Measurements from ENCODE around the gene BEGAIN. TPM values are rescaled to one million over a fixed set of nuclear protein-coding genes. Genes with fewer than 3 reads are reported as not detected.

The BEGAIN gene, protein sequence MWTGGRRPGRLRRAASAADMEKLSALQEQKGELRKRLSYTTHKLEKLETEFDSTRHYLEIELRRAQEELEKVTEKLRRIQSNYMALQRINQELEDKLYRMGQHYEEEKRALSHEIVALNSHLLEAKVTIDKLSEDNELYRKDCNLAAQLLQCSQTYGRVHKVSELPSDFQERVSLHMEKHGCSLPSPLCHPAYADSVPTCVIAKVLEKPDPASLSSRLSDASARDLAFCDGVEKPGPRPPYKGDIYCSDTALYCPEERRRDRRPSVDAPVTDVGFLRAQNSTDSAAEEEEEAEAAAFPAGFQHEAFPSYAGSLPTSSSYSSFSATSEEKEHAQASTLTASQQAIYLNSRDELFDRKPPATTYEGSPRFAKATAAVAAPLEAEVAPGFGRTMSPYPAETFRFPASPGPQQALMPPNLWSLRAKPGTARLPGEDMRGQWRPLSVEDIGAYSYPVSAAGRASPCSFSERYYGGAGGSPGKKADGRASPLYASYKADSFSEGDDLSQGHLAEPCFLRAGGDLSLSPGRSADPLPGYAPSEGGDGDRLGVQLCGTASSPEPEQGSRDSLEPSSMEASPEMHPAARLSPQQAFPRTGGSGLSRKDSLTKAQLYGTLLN
- total RNA-seq = 0.87 and 1.9 TPM in 2 replicates

DNA sequence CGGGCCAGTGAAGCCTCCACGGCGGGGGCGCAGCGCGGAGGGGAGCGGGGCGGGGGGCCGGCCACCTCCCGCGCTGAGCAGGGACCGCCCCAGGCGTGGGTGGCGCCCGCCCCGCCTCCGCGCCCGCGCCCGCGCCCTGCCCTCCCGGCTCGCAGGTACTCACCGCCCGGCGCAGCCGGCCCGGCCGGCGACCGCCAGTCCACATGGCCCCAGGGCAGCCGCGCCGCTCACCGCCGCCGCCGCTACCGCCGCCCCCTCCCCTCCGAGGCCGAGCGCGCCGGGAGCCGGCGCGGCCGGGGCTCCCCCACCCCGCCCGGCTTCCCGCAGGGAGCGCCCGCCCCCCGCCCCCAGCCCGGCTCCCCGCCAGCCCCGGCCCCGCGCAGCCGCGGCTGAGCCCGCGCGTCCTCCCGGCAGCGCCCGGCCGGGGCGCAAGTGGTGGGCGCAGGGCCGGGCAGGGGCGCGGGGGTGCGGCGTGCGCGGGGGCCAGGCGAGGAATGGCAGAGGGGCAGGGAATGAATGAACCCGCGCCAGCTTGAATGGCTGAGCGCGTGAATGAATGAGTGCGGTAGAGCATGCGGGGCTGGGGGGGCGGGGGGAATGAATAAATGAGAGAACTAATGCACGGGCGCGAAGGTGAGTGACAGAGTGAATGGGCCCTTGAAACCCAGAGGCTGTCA, at the start of gene BEGAIN:
TSS of gene BEGAIN (minus strand) at position 332 of the 677 bp plus-strand sequence. CDS start at position 205, 127 bp downstream.

Other genes with a start within 250 kb of the BEGAIN start
- gene WDR25, start 210.9 kb downstream of the BEGAIN start, total RNA-seq = 17.8 and 26.5 TPM in 2 replicates
- not detected in 2 replicates for gene DLK1, start 139.5 kb upstream of the BEGAIN start, total RNA-seq
- 81.9 and 191 TPM in 2 replicates for gene MEG3, start 238.7 kb upstream of the BEGAIN start, total RNA-seq

Measured in uterine smooth muscle cell (primary cell).